DOHH2 (cell line): ENCODE measurements around the gene IRF6.

Experiments used
- EZH2phosphoT487 ChIP-seq: fragments of 200-600 bp; sonication (generic); IDR thresholded peaks from 2 replicates; pipeline ENCODE4 v1.6.1; 2017; ENCODE audit warnings: borderline replicate concordance, mild to moderate bottlenecking, antibody characterized with exemption, low read length, moderate library complexity, mixed read lengths
- TF ChIP-seq, protein P1 (sequence below): fragments of 200-600 bp; sonication (generic); IDR thresholded peaks from one replicate; pipeline ENCODE4 v1.5.1; 2014; ENCODE audit warnings: antibody characterized with exemption, mild to moderate bottlenecking, low read depth, low read length; ENCODE audit not compliant: poor library complexity, severe bottlenecking

DNA sequence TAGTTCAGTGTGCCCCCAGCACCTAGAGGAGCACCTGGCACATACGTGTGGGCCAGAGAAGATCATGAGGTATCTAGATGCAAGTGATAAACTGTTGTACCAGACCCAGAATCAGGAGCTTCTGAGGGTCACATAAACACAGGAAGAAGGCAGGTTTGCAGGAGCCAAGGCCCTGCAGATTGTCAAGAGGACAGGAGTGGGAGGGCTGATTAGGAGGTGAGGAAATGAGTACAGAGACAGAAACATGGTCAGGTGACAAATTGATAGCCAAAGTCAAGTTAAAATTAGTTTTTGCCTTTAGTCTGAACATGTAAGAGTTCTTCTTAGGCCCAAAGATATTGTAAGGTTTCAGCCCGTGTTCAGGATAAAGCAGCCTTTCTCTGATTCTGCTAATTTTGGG, 64.1 kb downstream of the IRF6 start:
- TF ChIP-seq, protein P1, sequence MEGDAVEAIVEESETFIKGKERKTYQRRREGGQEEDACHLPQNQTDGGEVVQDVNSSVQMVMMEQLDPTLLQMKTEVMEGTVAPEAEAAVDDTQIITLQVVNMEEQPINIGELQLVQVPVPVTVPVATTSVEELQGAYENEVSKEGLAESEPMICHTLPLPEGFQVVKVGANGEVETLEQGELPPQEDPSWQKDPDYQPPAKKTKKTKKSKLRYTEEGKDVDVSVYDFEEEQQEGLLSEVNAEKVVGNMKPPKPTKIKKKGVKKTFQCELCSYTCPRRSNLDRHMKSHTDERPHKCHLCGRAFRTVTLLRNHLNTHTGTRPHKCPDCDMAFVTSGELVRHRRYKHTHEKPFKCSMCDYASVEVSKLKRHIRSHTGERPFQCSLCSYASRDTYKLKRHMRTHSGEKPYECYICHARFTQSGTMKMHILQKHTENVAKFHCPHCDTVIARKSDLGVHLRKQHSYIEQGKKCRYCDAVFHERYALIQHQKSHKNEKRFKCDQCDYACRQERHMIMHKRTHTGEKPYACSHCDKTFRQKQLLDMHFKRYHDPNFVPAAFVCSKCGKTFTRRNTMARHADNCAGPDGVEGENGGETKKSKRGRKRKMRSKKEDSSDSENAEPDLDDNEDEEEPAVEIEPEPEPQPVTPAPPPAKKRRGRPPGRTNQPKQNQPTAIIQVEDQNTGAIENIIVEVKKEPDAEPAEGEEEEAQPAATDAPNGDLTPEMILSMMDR = no peak
- no peak for TF ChIP-seq EZH2phosphoT487
